Panc1 (cell line): Measurements from ENCODE around the gene PSMB5. TPM values are rescaled to one million over a fixed set of nuclear protein-coding genes. Genes with fewer than 3 reads are reported as not detected.
A peak's percentile ranks its signal among the peaks of the same experiment; 100 is the strongest.

Source experiments
- ATAC-seq: fragments of 200-7000 bp; cut with Tn5 transposase; 2 replicates; pipeline ENCODE4 v1.9.1; 2020; ENCODE audit warnings: mild to moderate bottlenecking, moderate library complexity
- BruUV-seq: library from RNA; stranded (reverse); fragments of 400-500 nt; replicated peaks from 2 replicates; lab custom pipeline; 2021; lab: Mats Ljungman, UMichigan
- CTCF ChIA-PET: fragments of 300-600 bp; sonication (Branson Sonifier 250); formaldehyde crosslinking; loops from one replicate; lab custom pipeline; 2022; ENCODE audit warnings: antibody characterized with exemption; lab: Charles Lee
- POLR2A ChIA-PET: fragments of 300-600 bp; sonication (Branson Sonifier 250); formaldehyde crosslinking; loops from one replicate; lab custom pipeline; 2022; ENCODE audit warnings: antibody characterized with exemption; lab: Charles Lee
- DNase-seq: peaks from one replicate; pipeline ENCODE4 v3.0.0-alpha.2; 2010; ENCODE audit warnings: low read depth, low spot score
- H3K27ac ChIP-seq: 2 replicates; pipeline ENCODE4 v1.5.1; 2011; ENCODE audit warnings: mild to moderate bottlenecking, low read length, inconsistent platforms
- H3K27me3 ChIP-seq: fragments of 200-500 bp; sonication (Bioruptor generic); 2 replicates; pipeline ENCODE4 v1.6.0; 2014; ENCODE audit warnings: low read length, inconsistent platforms; ENCODE audit not compliant: control insufficient read depth, insufficient read depth
- H3K36me3 ChIP-seq: fragments of 200-500 bp; sonication (Bioruptor generic); 2 replicates; pipeline ENCODE4 v1.5.1; 2014; ENCODE audit warnings: inconsistent platforms, mild to moderate bottlenecking, low read length, moderate library complexity; ENCODE audit not compliant: control insufficient read depth, insufficient read depth
- H3K4me1 ChIP-seq: 2 replicates; pipeline ENCODE4 v1.5.1; 2011; ENCODE audit warnings: inconsistent platforms, mild to moderate bottlenecking, low read length, moderate library complexity; ENCODE audit not compliant: control insufficient read depth, insufficient read depth
- H3K4me3 ChIP-seq, 2 experiments: 2 replicates each; pipeline ENCODE4 v1.5.1; 2011 to 2012; ENCODE audit warnings: low read depth in 2 of 2, low read length in 2 of 2, mild to moderate bottlenecking in 2 of 2, inconsistent platforms in 1 of 2, moderate library complexity in 1 of 2
- H3K9me3 ChIP-seq: fragments of 200-500 bp; sonication (Bioruptor generic); 2 replicates; pipeline ENCODE4 v1.5.1; 2014; ENCODE audit warnings: low read depth, mild to moderate bottlenecking, inconsistent platforms, low read length, moderate library complexity; ENCODE audit not compliant: control insufficient read depth, insufficient read depth
- CTCF ChIP-seq: fragments of 450-650 bp; IDR thresholded peaks from 2 replicates; pipeline ENCODE4 v1.5.1; 2017; ENCODE audit warnings: mild to moderate bottlenecking
- POLR2AphosphoS5 ChIP-seq: IDR thresholded peaks from 2 replicates; pipeline ENCODE4 v1.6.1; 2012; ENCODE audit warnings: mild to moderate bottlenecking, low read depth, low read length, moderate library complexity
- REST ChIP-seq, 2 experiments: IDR thresholded peaks; 2 replicates each; pipeline ENCODE4 v1.6.1; 2011 to 2012; ENCODE audit warnings: low read depth in 2 of 2, control low read depth in 1 of 2, low read length in 1 of 2, mild to moderate bottlenecking in 1 of 2, moderate library complexity in 1 of 2; ENCODE audit not compliant: insufficient read depth in 1 of 2
- SIN3A ChIP-seq: IDR thresholded peaks from 2 replicates; pipeline ENCODE4 v1.6.1; 2012; ENCODE audit warnings: low read depth, mild to moderate bottlenecking, low read length, moderate library complexity, borderline replicate concordance; ENCODE audit not compliant: insufficient read depth
- TCF7L2 ChIP-seq: IDR thresholded peaks from 2 replicates; pipeline ENCODE4 v1.6.1; 2011; ENCODE audit warnings: mild to moderate bottlenecking, low read depth, low read length, inconsistent platforms
- in situ Hi-C: cut with HindIII; loops from 2 replicates; pipeline ENCODE4 v1.10.0; 2016; ENCODE audit warnings: low sequenced_read_pairs, low pct_unique_long_range_greater_than_20kb
- intact Hi-C: fragments of 100-400 bp; cut with micrococcal nuclease; formaldehyde crosslinking; loops from one replicate; pipeline ENCODE4 v1.10.0; 2022; ENCODE audit not compliant: unreplicated experiment
- total RNA-seq: library from RNA; stranded (reverse); gene quantifications from one replicate; pipeline ENCODE4 v1.2.1, GENCODE V29; 2021; ENCODE audit not compliant: unreplicated experiment

Gene PSMB5
- total RNA-seq, 1 experiment from 2014 or later: 149 TPM

GRCh38 chr14:23052182-23052623 lies 17.5 kb upstream of the PSMB5 start:
- peak; percentile 68 for ATAC-seq
- TF ChIP-seq CTCF (peak; percentile 84), REST (IDR thresholded peaks at IDR 0.05; ENCODE audit: insufficient read depth in 1 of 2, low read depth in 2 of 2, low read length in 1 of 2) (no peak)
- H3K9me3 ChIP-seq: no peaks in the 10 kb centered on the region
- intact Hi-C loops: no loop called here
- no peaks in the 10 kb centered on the region for H3K27me3 ChIP-seq
- in situ Hi-C loops: no loop called here
- CTCF ChIA-PET: interaction anchor here (1.0 to 2.2 kb wide), 3 partner anchors 10 to 66 kb away, joined by 3 to 21 read pairs (median 15); partner anchors contain the start of gene PSMB11
- no peak overlapping the region for H3K27ac ChIP-seq
- POLR2A ChIA-PET: no interaction called here
- H3K4me1 ChIP-seq: peaks cover 3% of the 10 kb centered on the region
- no peaks in the 10 kb centered on the region for H3K36me3 ChIP-seq
- no peak for DNase-seq
- BruUV-seq: no TSS peak
- H3K4me3 ChIP-seq: no peak overlapping the region

- intact Hi-C loops: no loop called here
- Histone ChIP-seq H3K36me3 (no peaks in the 10 kb centered on the region), H3K4me1 (no peaks in the 10 kb centered on the region; the same call in 1 of the 2 replicates), H3K27ac (no peak overlapping the region), H3K9me3 (no peaks in the 10 kb centered on the region), H3K4me3 (no peak overlapping the region), H3K27me3 (no peaks in the 10 kb centered on the region)
- ChIA-PET CTCF (interaction anchor here (1.0 to 2.2 kb wide), 3 partner anchors 9 to 65 kb away, joined by 3 to 21 read pairs (median 15); partner anchors contain the start of gene PSMB11), POLR2A (no interaction called here)
- in situ Hi-C loops: no loop called here
- ATAC-seq (no peak), DNase-seq (no peak)
- no TSS peak for BruUV-seq
- TF ChIP-seq TCF7L2 (no peak), SIN3A (no peak), REST (IDR thresholded peaks at IDR 0.05; ENCODE audit: insufficient read depth in 1 of 2, low read depth in 2 of 2, low read length in 1 of 2) (no peak), CTCF (no peak), POLR2AphosphoS5 (no peak)
These were observed 16.7 kb upstream of the PSMB5 start for GRCh38 chr14:23051141-23052057.
